HepG2 (cell line): Measurements from ENCODE around the gene DHX34. TPM values are rescaled to one million over a fixed set of nuclear protein-coding genes. Genes with fewer than 3 reads are reported as not detected.
"Not testable (repeated sequence)": the region's sequence is repeated elsewhere in the genome, so short reads cannot be mapped to it uniquely, and the experiment has no call there.

Experiments used
- ATAC-seq: fragments of 200-7000 bp; cut with Tn5 transposase; 3 replicates; pipeline ENCODE4 v1.9.1; 2020; ENCODE audit warnings: mild to moderate bottlenecking, moderate library complexity
- BruUV-seq: library from RNA; stranded (reverse); fragments of 400-500 nt; replicated peaks from 2 replicates; lab custom pipeline; 2021; lab: Mats Ljungman, UMichigan
- CTCF ChIA-PET: fragments of 300-600 bp; formaldehyde crosslinking; extraction: SDS; loops from one replicate; lab custom pipeline; 2021; ENCODE audit warnings: low total read pairs, inconsistent platforms, low intra/inter-chr PET ratio; lab: Yijun Ruan, JAX
- POLR2A ChIA-PET: fragments of 350-600 bp; sonication (Branson Sonifier 250); formaldehyde crosslinking; loops from one replicate; lab custom pipeline; 2020; ENCODE audit warnings: antibody characterized with exemption, inconsistent platforms; lab: Yijun Ruan, JAX
- DNase-seq: peaks from one replicate; pipeline ENCODE4 v3.0.0-alpha.2; 2015; ENCODE audit warnings: low spot score
- FAIRE-seq: peaks from 3 replicates; lab custom pipeline; 2011; peaks lifted over from hg19 to GRCh38; lab: Jason Lieb, UNC
- H2AFZ ChIP-seq: one replicate; pipeline ENCODE4 v1.6.1; 2011; ENCODE audit warnings: low read length, inconsistent platforms
- H3K27ac ChIP-seq: fragments of 300-600 bp; 3 replicates; pipeline ENCODE4 v1.8.0; 2011; ENCODE audit warnings: mixed run types, mild to moderate bottlenecking, mixed read lengths, low read length, inconsistent platforms; ENCODE audit not compliant: insufficient read depth; ENCODE audit errors: extremely low read length
- H3K27me3 ChIP-seq, 2 experiments: fragments of 200-600 bp in 1 of 2; 2 replicates in 1 of 2; 3 replicates in 1 of 2; pipeline versions ENCODE4 v1.6.0 to v1.8.0; 2011; ENCODE audit warnings: low read length in 2 of 2, mild to moderate bottlenecking in 2 of 2, moderate library complexity in 2 of 2, inconsistent platforms in 1 of 2; ENCODE audit not compliant: insufficient read depth in 2 of 2, control insufficient read depth in 1 of 2
- H3K36me3 ChIP-seq, 2 experiments: fragments of 200-600 bp in 1 of 2; replicated peaks in 1 of 2; 2 replicates in 1 of 2; 3 replicates in 1 of 2; pipeline versions ENCODE4 v1.5.1 to v1.8.0; 2011; ENCODE audit warnings: low read length in 2 of 2, inconsistent platforms in 1 of 2; ENCODE audit not compliant: insufficient read depth in 2 of 2, control insufficient read depth in 1 of 2
- H3K4me1 ChIP-seq: 2 replicates; pipeline ENCODE4 v1.5.1; 2012; ENCODE audit warnings: low read length, inconsistent platforms; ENCODE audit not compliant: insufficient read depth
- H3K4me2 ChIP-seq: 2 replicates; pipeline ENCODE4 v1.6.0; 2011; ENCODE audit warnings: low read depth, low read length, inconsistent platforms
- H3K4me3 ChIP-seq, 3 experiments: fragments of 200-600 bp in 1 of 3; sonication (generic), shearing (Covaris generic) in 1 of 3; replicated peaks in 1 of 3; 2 replicates each; pipeline ENCODE4 v1.5.1; 2011 to 2016; ENCODE audit warnings: low read length in 3 of 3, inconsistent platforms in 2 of 3, low read depth in 2 of 3, mild to moderate bottlenecking in 2 of 3, control low read depth in 1 of 3, mixed read lengths in 1 of 3; ENCODE audit not compliant: insufficient read depth in 1 of 3
- H3K79me2 ChIP-seq: one replicate; pipeline ENCODE4 v1.6.1; 2011; ENCODE audit warnings: low read length, inconsistent platforms; ENCODE audit not compliant: insufficient read depth
- H3K9ac ChIP-seq: 2 replicates; pipeline ENCODE4 v1.6.0; 2011; ENCODE audit warnings: mild to moderate bottlenecking, low read depth, low read length, inconsistent platforms; ENCODE audit not compliant: insufficient read depth
- H3K9me3 ChIP-seq: 2 replicates; pipeline ENCODE4 v1.5.1; 2012; ENCODE audit warnings: mild to moderate bottlenecking, low read length
- H4K20me1 ChIP-seq: 2 replicates; pipeline ENCODE4 v1.6.0; 2011; ENCODE audit warnings: inconsistent platforms, mild to moderate bottlenecking, low read length, moderate library complexity; ENCODE audit not compliant: insufficient read depth
- BHLHE40 ChIP-seq: IDR thresholded peaks from 2 replicates; pipeline ENCODE4 v1.6.1; 2011; ENCODE audit warnings: low read length, improper control_type of control experiment
- BRF2 ChIP-seq: sonication (generic); formaldehyde crosslinking; IDR thresholded peaks from 2 replicates; pipeline ENCODE4 v1.8.1; 2022; ENCODE audit warnings: mild to moderate bottlenecking, missing genetic modification reagents
- NR2F6 ChIP-seq, 2 experiments: IDR thresholded peaks; 2 replicates each; pipeline ENCODE4 v1.6.1; 2016; ENCODE audit warnings: antibody characterized with exemption in 1 of 2, mild to moderate bottlenecking in 1 of 2
- RFX1 ChIP-seq: fragments of 450-650 bp; IDR thresholded peaks from 2 replicates; pipeline ENCODE4 v1.6.1; 2017
- ZNF121 ChIP-seq: sonication (generic); formaldehyde crosslinking; IDR thresholded peaks from 2 replicates; pipeline ENCODE4 v1.5.0; 2020; ENCODE audit warnings: mild to moderate bottlenecking, missing genetic modification reagents
- ZNF616 ChIP-seq: sonication (generic); formaldehyde crosslinking; IDR thresholded peaks from 2 replicates; pipeline ENCODE4 v1.5.0; 2020; ENCODE audit warnings: low read depth, mild to moderate bottlenecking, missing genetic modification reagents
- ZSCAN21 ChIP-seq: sonication (generic); formaldehyde crosslinking; IDR thresholded peaks from 2 replicates; pipeline ENCODE4 v1.8.0; 2022; ENCODE audit warnings: mild to moderate bottlenecking, missing genetic modification reagents, moderate library complexity, borderline replicate concordance
- WGBS: methylation state at CpG from one replicate; pipeline ENCODE4 v1.1.6; 2017; ENCODE audit warnings: low lambda C conversion rate; 5-methylcytosine and 5-hydroxymethylcytosine counted together
- in situ Hi-C: cut with HindIII; loops from 2 replicates; pipeline ENCODE4 v1.10.0; 2017; ENCODE audit warnings: low pct_unique_long_range_greater_than_20kb; ENCODE audit not compliant: extremely low pct_ligation_motif_present
- intact Hi-C: fragments of 100-400 bp; cut with micrococcal nuclease; formaldehyde crosslinking; loops from one replicate; pipeline ENCODE4 v1.10.0; 2022; ENCODE audit not compliant: unreplicated experiment
- polyA plus RNA-seq, 8 experiments: library from polyadenylated mRNA; depleted of rRNA in 3 of 8; stranded (reverse) in 7 of 8; unstranded in 1 of 8; fragments of >200 nt; fragmentation: Illumina TruSeq in 4 of 8; extraction: Trizol in 4 of 8; gene quantifications; 2 replicates each; pipeline versions ENCODE4 v1.2.1 to v1.2.3, GENCODE V29; 2011 to 2016; ENCODE audit warnings: low read depth in 4 of 8, missing spikeins in 1 of 8, mixed read lengths in 1 of 8; ENCODE audit not compliant: insufficient read depth in 1 of 8
- total RNA-seq, 5 experiments: library from RNA; depleted of rRNA; stranded (reverse); fragments of >200 nt; fragmentation: Illumina TruSeq; extraction: Trizol; gene quantifications; 2 replicates each; pipeline ENCODE4 v1.2.3, GENCODE V29; 2016; ENCODE audit warnings: low read depth in 1 of 5

Gene DHX34
- total and polyA plus RNA-seq, 2 of the 13 experiments (the other 11 are each of a cell fraction or from before 2014, with no cell fraction given) = 9.2 to 12.0 TPM

DNA sequence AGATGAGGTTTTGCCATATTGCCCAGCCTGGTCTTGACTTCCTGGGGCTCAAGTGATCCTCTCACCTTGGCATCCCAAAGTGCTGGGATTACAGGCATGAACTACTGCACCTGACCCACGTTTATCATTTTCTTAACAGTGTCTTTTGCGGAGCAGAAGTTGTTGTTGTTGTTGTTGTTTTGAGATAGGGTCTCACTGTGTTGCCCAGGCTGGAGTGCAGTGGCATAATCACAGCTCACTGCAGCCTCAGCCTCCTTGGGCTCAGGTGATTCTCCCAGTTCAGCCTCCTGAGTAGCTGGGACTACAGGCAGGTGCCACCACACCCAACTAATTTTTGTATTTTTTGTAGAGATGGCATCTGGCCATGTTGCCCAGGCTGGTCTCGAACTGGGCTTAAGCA lies 38.5 kb downstream of the DHX34 start:
- H4K20me1 ChIP-seq, H3K9ac ChIP-seq, FAIRE-seq, H3K36me3 ChIP-seq, H3K27ac ChIP-seq, ATAC-seq, POLR2A ChIA-PET, H2AFZ ChIP-seq, H3K4me1 ChIP-seq, CTCF ChIA-PET, intact Hi-C loops, H3K79me2 ChIP-seq, H3K27me3 ChIP-seq, H3K4me2 ChIP-seq, H3K9me3 ChIP-seq, DNase-seq, H3K4me3 ChIP-seq, in situ Hi-C loops, BruUV-seq: not testable (repeated sequence)
- TF ChIP-seq ZNF121 (CRISPR knock-in tag) = 0 out of 2 replicates have a peak, but pooled peaks have one; percentile 26
- WGBS = 10% methylated on average over 3 of the region's 3 CpGs

DNA sequence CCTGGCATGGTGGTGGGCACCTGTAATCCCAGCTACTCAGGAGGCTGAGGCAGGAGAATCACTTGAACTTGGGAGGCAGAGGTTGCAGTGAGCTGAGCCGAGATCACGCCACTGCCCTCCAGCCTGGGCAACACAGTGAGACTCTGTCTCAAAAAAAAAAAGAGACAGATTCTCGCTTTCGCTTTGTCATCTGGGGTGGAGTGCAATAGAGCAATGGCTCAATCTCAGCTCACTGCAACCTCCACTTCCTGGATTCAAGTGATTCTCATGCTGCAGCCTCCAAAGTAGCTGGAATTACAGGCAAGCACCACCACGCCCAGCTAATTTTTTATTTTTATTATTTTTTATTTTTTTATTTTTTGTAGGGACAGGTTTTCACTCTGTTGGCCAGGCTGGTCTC lies 39.6 kb downstream of the DHX34 start:
- H3K4me2 ChIP-seq, DNase-seq, H3K36me3 ChIP-seq, H3K9me3 ChIP-seq, BruUV-seq: not testable (repeated sequence)
- WGBS = 18% methylated on average over 4 of the region's 5 CpGs
- peak; percentile 43; the same call in 1 of the 2 replicates for TF ChIP-seq ZNF121 (CRISPR knock-in tag)
- TF ChIP-seq, all 625 proteins: peak for 1; not testable (repeated sequence) for 624
- H3K79me2 ChIP-seq, FAIRE-seq, H3K4me1 ChIP-seq, H3K27ac ChIP-seq, ATAC-seq, H3K27me3 ChIP-seq, intact Hi-C loops, H3K9ac ChIP-seq, H3K4me3 ChIP-seq, CTCF ChIA-PET, POLR2A ChIA-PET, H4K20me1 ChIP-seq, in situ Hi-C loops, H2AFZ ChIP-seq: not testable (repeated sequence)

- CTCF ChIA-PET = no interaction called here
- no peaks in the 10 kb centered on the region for H3K79me2 ChIP-seq
- no peak overlapping the region for H3K27ac ChIP-seq
- H3K9ac ChIP-seq = no peak overlapping the region
- H3K4me2 ChIP-seq = no peak overlapping the region
- H3K4me1 ChIP-seq = no peaks in the 10 kb centered on the region
- no peak overlapping the region for H3K4me3 ChIP-seq
- POLR2A ChIA-PET = no interaction called here
- no peaks in the 10 kb centered on the region for H3K9me3 ChIP-seq
- no peaks in the 10 kb centered on the region for H3K36me3 ChIP-seq
- FAIRE-seq (no peak), ATAC-seq (no peak), DNase-seq (peak; percentile 11)
- H2AFZ ChIP-seq = no peak overlapping the region
- peaks cover 0 to 7% of the 10 kb centered on the region in 2 experiments; a peak in 1 of 5 replicates for H3K27me3 ChIP-seq
- in situ Hi-C loops (no loop called here), intact Hi-C loops (no loop called here)
- no peaks in the 10 kb centered on the region for H4K20me1 ChIP-seq
- WGBS = 42% methylated on average over 9 of the region's 9 CpGs
- no TSS peak for BruUV-seq
- TF ChIP-seq NR2F6 (IDR thresholded peaks at IDR 0.05) (no peak), NR2F6 (CRISPR knock-in tag; IDR thresholded peaks at IDR 0.05) (no peak), BRF2 (CRISPR knock-in tag) (no peak), RFX1 (peak; percentile 13; the same call in 1 of the 2 replicates), BHLHE40 (peak; percentile 43; the same call in 1 of the 2 replicates), ZNF616 (CRISPR knock-in tag) (no peak), ZSCAN21 (CRISPR knock-in tag) (no peak)
Measured at GRCh38 chr19:47389150-47389556, 40.0 kb downstream of the DHX34 start.
